ENCODE measurements around the gene PRKRIP1.

DNA sequence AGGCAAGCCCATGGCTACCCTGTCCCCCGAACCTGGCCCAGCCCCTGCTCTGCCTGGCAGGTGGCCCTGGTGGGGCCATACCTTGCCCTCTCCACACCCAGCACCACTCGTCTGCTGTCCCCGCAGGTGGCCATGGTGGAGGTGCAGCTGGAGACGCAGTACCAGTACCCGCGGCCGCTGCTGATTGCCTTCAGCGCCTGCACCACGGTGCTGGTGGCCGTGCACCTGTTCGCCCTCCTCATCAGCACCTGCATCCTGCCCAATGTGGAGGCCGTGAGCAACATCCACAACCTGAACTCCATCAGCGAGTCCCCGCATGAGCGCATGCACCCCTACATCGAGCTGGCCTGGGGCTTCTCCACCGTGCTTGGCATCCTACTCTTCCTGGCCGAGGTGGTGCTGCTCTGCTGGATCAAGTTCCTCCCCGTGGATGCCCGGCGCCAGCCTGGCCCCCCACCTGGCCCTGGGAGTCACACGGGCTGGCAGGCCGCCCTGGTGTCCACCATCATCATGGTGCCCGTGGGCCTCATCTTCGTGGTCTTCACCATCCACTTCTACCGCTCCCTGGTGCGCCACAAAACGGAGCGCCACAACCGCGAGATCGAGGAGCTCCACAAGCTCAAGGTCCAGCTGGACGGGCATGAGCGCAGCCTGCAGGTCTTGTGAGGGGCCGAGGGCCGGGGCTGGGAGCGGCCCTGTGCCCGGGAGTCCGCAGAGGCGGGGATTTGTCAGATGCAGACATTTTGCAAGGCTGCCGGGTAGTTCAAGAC, 50.4 kb downstream of the PRKRIP1 start:
- TF ChIP-seq, protein P1, sequence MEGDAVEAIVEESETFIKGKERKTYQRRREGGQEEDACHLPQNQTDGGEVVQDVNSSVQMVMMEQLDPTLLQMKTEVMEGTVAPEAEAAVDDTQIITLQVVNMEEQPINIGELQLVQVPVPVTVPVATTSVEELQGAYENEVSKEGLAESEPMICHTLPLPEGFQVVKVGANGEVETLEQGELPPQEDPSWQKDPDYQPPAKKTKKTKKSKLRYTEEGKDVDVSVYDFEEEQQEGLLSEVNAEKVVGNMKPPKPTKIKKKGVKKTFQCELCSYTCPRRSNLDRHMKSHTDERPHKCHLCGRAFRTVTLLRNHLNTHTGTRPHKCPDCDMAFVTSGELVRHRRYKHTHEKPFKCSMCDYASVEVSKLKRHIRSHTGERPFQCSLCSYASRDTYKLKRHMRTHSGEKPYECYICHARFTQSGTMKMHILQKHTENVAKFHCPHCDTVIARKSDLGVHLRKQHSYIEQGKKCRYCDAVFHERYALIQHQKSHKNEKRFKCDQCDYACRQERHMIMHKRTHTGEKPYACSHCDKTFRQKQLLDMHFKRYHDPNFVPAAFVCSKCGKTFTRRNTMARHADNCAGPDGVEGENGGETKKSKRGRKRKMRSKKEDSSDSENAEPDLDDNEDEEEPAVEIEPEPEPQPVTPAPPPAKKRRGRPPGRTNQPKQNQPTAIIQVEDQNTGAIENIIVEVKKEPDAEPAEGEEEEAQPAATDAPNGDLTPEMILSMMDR (IDR thresholded peaks at IDR 0.05; ENCODE audit: low read depth, low read length, missing input control): no peak
- no peak for TF ChIP-seq RAD21 (IDR thresholded peaks at IDR 0.05)
- TF ChIP-seq, protein P2, sequence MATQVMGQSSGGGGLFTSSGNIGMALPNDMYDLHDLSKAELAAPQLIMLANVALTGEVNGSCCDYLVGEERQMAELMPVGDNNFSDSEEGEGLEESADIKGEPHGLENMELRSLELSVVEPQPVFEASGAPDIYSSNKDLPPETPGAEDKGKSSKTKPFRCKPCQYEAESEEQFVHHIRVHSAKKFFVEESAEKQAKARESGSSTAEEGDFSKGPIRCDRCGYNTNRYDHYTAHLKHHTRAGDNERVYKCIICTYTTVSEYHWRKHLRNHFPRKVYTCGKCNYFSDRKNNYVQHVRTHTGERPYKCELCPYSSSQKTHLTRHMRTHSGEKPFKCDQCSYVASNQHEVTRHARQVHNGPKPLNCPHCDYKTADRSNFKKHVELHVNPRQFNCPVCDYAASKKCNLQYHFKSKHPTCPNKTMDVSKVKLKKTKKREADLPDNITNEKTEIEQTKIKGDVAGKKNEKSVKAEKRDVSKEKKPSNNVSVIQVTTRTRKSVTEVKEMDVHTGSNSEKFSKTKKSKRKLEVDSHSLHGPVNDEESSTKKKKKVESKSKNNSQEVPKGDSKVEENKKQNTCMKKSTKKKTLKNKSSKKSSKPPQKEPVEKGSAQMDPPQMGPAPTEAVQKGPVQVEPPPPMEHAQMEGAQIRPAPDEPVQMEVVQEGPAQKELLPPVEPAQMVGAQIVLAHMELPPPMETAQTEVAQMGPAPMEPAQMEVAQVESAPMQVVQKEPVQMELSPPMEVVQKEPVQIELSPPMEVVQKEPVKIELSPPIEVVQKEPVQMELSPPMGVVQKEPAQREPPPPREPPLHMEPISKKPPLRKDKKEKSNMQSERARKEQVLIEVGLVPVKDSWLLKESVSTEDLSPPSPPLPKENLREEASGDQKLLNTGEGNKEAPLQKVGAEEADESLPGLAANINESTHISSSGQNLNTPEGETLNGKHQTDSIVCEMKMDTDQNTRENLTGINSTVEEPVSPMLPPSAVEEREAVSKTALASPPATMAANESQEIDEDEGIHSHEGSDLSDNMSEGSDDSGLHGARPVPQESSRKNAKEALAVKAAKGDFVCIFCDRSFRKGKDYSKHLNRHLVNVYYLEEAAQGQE (IDR thresholded peaks at IDR 0.05): no peak
- TF ChIP-seq YY1 (IDR thresholded peaks at IDR 0.05): no peak
- TF ChIP-seq FOXA2 (IDR thresholded peaks at IDR 0.05): no peak
- no peak for TF ChIP-seq SP1 (IDR thresholded peaks at IDR 0.05)
- no peak for TF ChIP-seq EGR1 (IDR thresholded peaks at IDR 0.05; ENCODE audit: low read depth in 2 of 2)
- no peak for TF ChIP-seq MAX (IDR thresholded peaks at IDR 0.05)

Measured in liver (tissue), 3 donors.